Adrenal gland (tissue), 5 donors: ENCODE results near the gene RBM47.

Experiments
- CTCF ChIP-seq, 6 experiments: fragments of 450-650 bp in 4 of 6; fragments of 200-600 bp in 2 of 6; sonication (generic) in 1 of 6; IDR thresholded peaks; 1 replicate in 5 of 6; 2 replicates in 1 of 6; pipeline versions ENCODE4 v1.5.1 to v1.8.0; 2016 to 2021; ENCODE audit warnings: antibody characterized with exemption in 6 of 6, mild to moderate bottlenecking in 2 of 6, moderate library complexity in 1 of 6
- POLR2A ChIP-seq, 2 donors: fragments of 450-650 bp; IDR thresholded peaks; one replicate each; pipeline ENCODE4 v1.6.1; 2017; ENCODE audit warnings: antibody characterized with exemption in 2 of 2, mild to moderate bottlenecking in 2 of 2, moderate library complexity in 1 of 2
- donor health status: DM: no; HTN: no; CAD: no.

GRCh38 chr4:40656201-40656863 lies 26.7 kb upstream of the RBM47 start:
- no peak for TF ChIP-seq CTCF (IDR thresholded peaks at IDR 0.05)
- no peak for TF ChIP-seq POLR2A (IDR thresholded peaks at IDR 0.05)
